HepG2 (cell line): ENCODE results near the gene SPINK4. TPM values are rescaled to one million over a fixed set of nuclear protein-coding genes. Genes with fewer than 3 reads are reported as not detected.
A peak's percentile ranks its signal among the peaks of the same experiment; 100 is the strongest.

Experiments used
- ATF4 ChIP-seq, 2 experiments: fragments of 450-650 bp in 1 of 2; sonication (generic) in 1 of 2; formaldehyde crosslinking; IDR thresholded peaks; 2 replicates each; pipeline versions ENCODE4 v1.5.0 to v1.8.0; 2020 to 2022; ENCODE audit warnings: mild to moderate bottlenecking in 1 of 2, missing genetic modification reagents in 1 of 2
- ATF7-NPFF ChIP-seq: sonication (generic); formaldehyde crosslinking; IDR thresholded peaks from 2 replicates; pipeline ENCODE4 v1.8.1; 2023; ENCODE audit warnings: mild to moderate bottlenecking, low read depth, missing genetic modification reagents, moderate library complexity
- CBFB ChIP-seq: sonication (generic); formaldehyde crosslinking; IDR thresholded peaks from 2 replicates; pipeline ENCODE4 v1.4.0; 2020; ENCODE audit warnings: missing genetic modification reagents
- DR1 ChIP-seq: sonication (generic); formaldehyde crosslinking; IDR thresholded peaks from 2 replicates; pipeline ENCODE4 v1.8.0; 2021; ENCODE audit warnings: mild to moderate bottlenecking, missing genetic modification reagents, inconsistent platforms
- DRAP1 ChIP-seq: IDR thresholded peaks from 2 replicates; pipeline ENCODE4 v1.6.1; 2016; ENCODE audit warnings: missing genetic modification reagents, missing compliant biosample characterization
- FOXK2 ChIP-seq: fragments of 450-650 bp; IDR thresholded peaks from 2 replicates; pipeline ENCODE4 v1.6.1; 2016
- LCORL ChIP-seq, 2 experiments: fragments of 450-650 bp in 1 of 2; sonication (generic) in 1 of 2; formaldehyde crosslinking in 1 of 2; IDR thresholded peaks; 2 replicates each; pipeline versions ENCODE4 v1.5.0 to v1.6.1; 2017 to 2020; ENCODE audit warnings: antibody characterized with exemption in 1 of 2, missing genetic modification reagents in 1 of 2
- MBNL3 ChIP-seq: fragments of 250-450 bp; sonication (Bioruptor Pico); conservative IDR thresholded peaks from 2 replicates; pipeline ENCODE4 v1.8.0; 2022; ENCODE audit warnings: mild to moderate bottlenecking, inconsistent platforms
- REST ChIP-seq, 2 experiments: IDR thresholded peaks; 2 replicates each; pipeline ENCODE4 v1.6.1; 2011 to 2012; ENCODE audit warnings: low read length in 2 of 2, borderline replicate concordance in 1 of 2, low read depth in 1 of 2, mild to moderate bottlenecking in 1 of 2, moderate library complexity in 1 of 2
- SP4 ChIP-seq: sonication (generic); formaldehyde crosslinking; IDR thresholded peaks from 2 replicates; pipeline ENCODE4 v1.8.1; 2023; ENCODE audit warnings: mild to moderate bottlenecking, missing genetic modification reagents
- ZBTB33 ChIP-seq: sonication (generic); formaldehyde crosslinking; IDR thresholded peaks from 2 replicates; pipeline ENCODE4 v1.4.0; 2020; ENCODE audit warnings: missing genetic modification reagents
- ZMAT3 ChIP-seq: sonication (generic); formaldehyde crosslinking; conservative IDR thresholded peaks from 2 replicates; pipeline ENCODE4 v1.7.0; 2021; ENCODE audit warnings: missing genetic modification reagents
- ZNF3 ChIP-seq: IDR thresholded peaks from 2 replicates; pipeline ENCODE4 v1.7.0; 2017; ENCODE audit warnings: inconsistent platforms
- ZNF549 ChIP-seq: sonication (generic); formaldehyde crosslinking; IDR thresholded peaks from 2 replicates; pipeline ENCODE4 v1.5.0; 2020; ENCODE audit warnings: missing genetic modification reagents
- ZNF558 ChIP-seq: sonication (generic); formaldehyde crosslinking; IDR thresholded peaks from 2 replicates; pipeline ENCODE4 v1.9.0; 2022; ENCODE audit warnings: mild to moderate bottlenecking, missing genetic modification reagents, borderline replicate concordance
- ZNF567 ChIP-seq: sonication (generic); formaldehyde crosslinking; IDR thresholded peaks from 2 replicates; pipeline ENCODE4 v1.8.1; 2023; ENCODE audit warnings: mild to moderate bottlenecking, missing genetic modification reagents, borderline replicate concordance
- ZNF7 ChIP-seq: IDR thresholded peaks from 2 replicates; pipeline ENCODE4 v1.6.1; 2016; ENCODE audit warnings: missing biosample characterization, missing genetic modification reagents
- ZSCAN5A ChIP-seq: sonication (generic); formaldehyde crosslinking; IDR thresholded peaks from 2 replicates; pipeline ENCODE4 v1.8.0; 2022; ENCODE audit warnings: mild to moderate bottlenecking, missing genetic modification reagents, borderline replicate concordance
- polyA plus RNA-seq, 8 experiments: library from polyadenylated mRNA; depleted of rRNA in 3 of 8; stranded (reverse) in 7 of 8; unstranded in 1 of 8; fragments of >200 nt; fragmentation: Illumina TruSeq in 4 of 8; extraction: Trizol in 4 of 8; gene quantifications; 2 replicates each; pipeline versions ENCODE4 v1.2.1 to v1.2.3, GENCODE V29; 2011 to 2016; ENCODE audit warnings: low read depth in 4 of 8, missing spikeins in 1 of 8, mixed read lengths in 1 of 8; ENCODE audit not compliant: insufficient read depth in 1 of 8
- total RNA-seq, 5 experiments: library from RNA; depleted of rRNA; stranded (reverse); fragments of >200 nt; fragmentation: Illumina TruSeq; extraction: Trizol; gene quantifications; 2 replicates each; pipeline ENCODE4 v1.2.3, GENCODE V29; 2016; ENCODE audit warnings: low read depth in 1 of 5

SPINK4 gene
- total and polyA plus RNA-seq, 2 of the 13 experiments (the other 11 are each of a cell fraction or from before 2014, with no cell fraction given), result 0.53 to 3.4 TPM

GRCh38 chr9:33264473-33265177 lies 24.7 kb downstream of the SPINK4 start, which contains the start of the genes BAG1 and CHMP5 (continued):
- TF ChIP-seq ZBTB33 (CRISPR knock-in tag) (no peak), ZNF3 (CRISPR knock-in tag) (no peak), DR1 (peak; percentile 69; the same call in 1 of the 2 replicates), ATF4 (CRISPR knock-in tag; IDR thresholded peaks at IDR 0.05) (no peak), ATF7-NPFF (peak; percentile 50; the same call in 1 of the 2 replicates), DRAP1 (CRISPR knock-in tag) (peak; percentile 86), ZNF558 (CRISPR knock-in tag) (peak; percentile 62; the same call in 1 of the 2 replicates), LCORL (IDR thresholded peaks at IDR 0.05) (no peak), LCORL (CRISPR knock-in tag; IDR thresholded peaks at IDR 0.05) (0 out of 2 replicates have a peak, but pooled peaks have one; percentile 13), ZNF7 (CRISPR knock-in tag) (no peak), ZNF549 (CRISPR knock-in tag) (0 out of 2 replicates have a peak, but pooled peaks have one; percentile 55), REST (IDR thresholded peaks at IDR 0.05; ENCODE audit: borderline replicate concordance in 1 of 2, low read depth in 1 of 2, low read length in 2 of 2) (peak in 1 of 2 experiments; percentile 18; a peak in 1 of 4 replicates), MBNL3 (CRISPR knock-in tag) (no peak), CBFB (CRISPR knock-in tag) (no peak), ZMAT3 (CRISPR knock-in tag) (no peak), FOXK2 (no peak), ZNF567 (CRISPR knock-in tag) (0 out of 2 replicates have a peak, but pooled peaks have one; percentile 30), ZSCAN5A (CRISPR knock-in tag) (0 out of 2 replicates have a peak, but pooled peaks have one; percentile 16), SP4 (peak; percentile 62; the same call in 1 of the 2 replicates)
